Endothelial cell of umbilical vein (primary cell): ENCODE measurements around the gene FLT3. TPM values are rescaled to one million over a fixed set of nuclear protein-coding genes. Genes with fewer than 3 reads are reported as not detected.

Experiments
- BruUV-seq: library from RNA; stranded (reverse); fragments of 400-500 nt; replicated peaks from 2 replicates; lab custom pipeline; 2021; lab: Mats Ljungman, UMichigan
- CTCF ChIA-PET: fragments of 300-600, 350-600 bp; sonication (Branson Sonifier 250); formaldehyde crosslinking; loops from one replicate; lab custom pipeline; 2021; ENCODE audit warnings: antibody characterized with exemption, inconsistent platforms; lab: Charles Lee
- POLR2A ChIA-PET: fragments of 300-600, 350-600 bp; sonication (Branson Sonifier 250); formaldehyde crosslinking; loops from one replicate; lab custom pipeline; 2021; ENCODE audit warnings: antibody characterized with exemption, inconsistent platforms; lab: Charles Lee
- DNase-seq: peaks from one replicate; pipeline ENCODE4 v3.0.0-alpha.2; 2011; ENCODE audit warnings: low read depth, low spot score
- FAIRE-seq: peaks from 2 replicates; lab custom pipeline; 2011; peaks lifted over from hg19 to GRCh38; lab: Jason Lieb, UNC
- H2AFZ ChIP-seq: 2 replicates; pipeline ENCODE4 v1.6.0; 2012; ENCODE audit warnings: low read depth, low read length, control low read depth, inconsistent platforms
- H3K27ac ChIP-seq: 2 replicates; pipeline ENCODE4 v1.5.1; 2011; ENCODE audit warnings: low read depth, mild to moderate bottlenecking, control low read depth, low read length, moderate library complexity; ENCODE audit not compliant: insufficient read depth
- H3K27me3 ChIP-seq, 2 experiments: 2 replicates each; pipeline versions ENCODE4 v1.6.0 to v1.6.1; 2011; ENCODE audit warnings: low read length in 2 of 2, mixed read lengths in 1 of 2; ENCODE audit not compliant: control insufficient read depth in 2 of 2, insufficient read depth in 2 of 2
- H3K36me3 ChIP-seq, 2 experiments: 2 replicates in 1 of 2; 3 replicates in 1 of 2; pipeline ENCODE4 v1.5.1; 2011; ENCODE audit warnings: low read length in 2 of 2, mild to moderate bottlenecking in 1 of 2, moderate library complexity in 1 of 2; ENCODE audit not compliant: control insufficient read depth in 2 of 2, insufficient read depth in 2 of 2; ENCODE audit errors: extremely low read depth in 1 of 2
- H3K4me1 ChIP-seq: 3 replicates; pipeline ENCODE4 v1.5.1; 2011; ENCODE audit warnings: mild to moderate bottlenecking, low read length; ENCODE audit not compliant: control insufficient read depth, insufficient read depth; ENCODE audit errors: extremely low read depth
- H3K4me2 ChIP-seq: 2 replicates; pipeline ENCODE4 v1.6.1; 2011; ENCODE audit warnings: low read length, control low read depth, mixed read lengths; ENCODE audit not compliant: insufficient read depth
- H3K4me3 ChIP-seq, 3 experiments: fragments of 200-600 bp in 1 of 3; sonication (generic), shearing (Covaris generic) in 1 of 3; replicated peaks in 1 of 3; 2 replicates each; pipeline ENCODE4 v1.5.1; 2011 to 2016; ENCODE audit warnings: control low read depth in 3 of 3, low read length in 3 of 3, mild to moderate bottlenecking in 2 of 3, inconsistent platforms in 1 of 3, low read depth in 1 of 3, moderate library complexity in 1 of 3; ENCODE audit not compliant: insufficient read depth in 1 of 3
- H3K79me2 ChIP-seq: 2 replicates; pipeline ENCODE4 v1.6.0; 2012; ENCODE audit warnings: low read length, inconsistent platforms; ENCODE audit not compliant: control insufficient read depth, insufficient read depth
- H3K9ac ChIP-seq: replicated peaks from 2 replicates; pipeline ENCODE3; 2011; ENCODE audit warnings: low read length, control low read depth; ENCODE audit not compliant: insufficient read depth; ENCODE audit errors: extremely low read depth
- H3K9me1 ChIP-seq: replicated peaks from 3 replicates; pipeline ENCODE4 v1.6.0; 2011; ENCODE audit warnings: mild to moderate bottlenecking, low read length; ENCODE audit not compliant: control insufficient read depth, insufficient read depth; ENCODE audit errors: extremely low read depth
- H3K9me3 ChIP-seq: replicated peaks from 2 replicates; pipeline ENCODE4 v1.5.1; 2012; ENCODE audit warnings: low read length, inconsistent platforms; ENCODE audit not compliant: control insufficient read depth, insufficient read depth
- H4K20me1 ChIP-seq: replicated peaks from 2 replicates; pipeline ENCODE3; 2011; ENCODE audit warnings: mild to moderate bottlenecking, low read length; ENCODE audit not compliant: control insufficient read depth, insufficient read depth; ENCODE audit errors: extremely low read depth
- CTCF ChIP-seq, 2 donors: IDR thresholded peaks; 1 replicate in 1 of 2; 2 replicates in 1 of 2; pipeline ENCODE4 v1.5.1; 2011; ENCODE audit warnings: low read length in 2 of 2, mild to moderate bottlenecking in 2 of 2, moderate library complexity in 2 of 2, control low read depth in 1 of 2, inconsistent platforms in 1 of 2, low read depth in 1 of 2; ENCODE audit not compliant: insufficient read depth in 1 of 2; ENCODE audit errors: extremely low read depth in 1 of 2
- EZH2 ChIP-seq: IDR thresholded peaks from 2 replicates; pipeline ENCODE4 v1.6.1; 2012; ENCODE audit warnings: borderline replicate concordance, low read depth, mild to moderate bottlenecking, moderate library complexity, low read length, inconsistent platforms; ENCODE audit not compliant: severe bottlenecking
- FOS ChIP-seq: IDR thresholded peaks from 2 replicates; pipeline ENCODE4 v1.6.1; 2011; ENCODE audit warnings: mild to moderate bottlenecking, low read length, moderate library complexity, borderline replicate concordance; ENCODE audit not compliant: insufficient read depth
- GATA2 ChIP-seq: IDR thresholded peaks from 2 replicates; pipeline ENCODE4 v1.7.0; 2011; ENCODE audit warnings: low read depth, mild to moderate bottlenecking, moderate library complexity, mixed read lengths, low read length; ENCODE audit not compliant: insufficient read length, insufficient read depth
- JUN ChIP-seq: IDR thresholded peaks from 2 replicates; pipeline ENCODE4 v1.6.1; 2011; ENCODE audit warnings: borderline replicate concordance, low read depth; ENCODE audit not compliant: insufficient read length, insufficient read depth
- MAX ChIP-seq: IDR thresholded peaks from 2 replicates; pipeline ENCODE4 v1.6.1; 2011; ENCODE audit not compliant: insufficient read depth, insufficient read length
- MYC ChIP-seq: IDR thresholded peaks from one replicate; pipeline ENCODE4 v1.6.1; 2011; ENCODE audit warnings: mild to moderate bottlenecking, low read depth, low read length
- POLR2A ChIP-seq: IDR thresholded peaks from 2 replicates; pipeline ENCODE4 v1.6.1; 2012; ENCODE audit warnings: low read depth, mild to moderate bottlenecking, control low read depth, low read length
- POLR2AphosphoS5 ChIP-seq: IDR thresholded peaks from 2 replicates; pipeline ENCODE4 v1.6.1; 2012; ENCODE audit warnings: low read depth, mild to moderate bottlenecking, control low read depth, low read length, moderate library complexity; ENCODE audit not compliant: insufficient read depth
- dilution Hi-C: fragments of 300-500 bp; cut with MboI; formaldehyde crosslinking; loops from one replicate; pipeline ENCODE4 v1.15.0; 2019; ENCODE audit warnings: low sequenced_read_pairs; ENCODE audit not compliant: extremely low pct_ligation_motif_present
- intact Hi-C: fragments of 100-400 bp; cut with micrococcal nuclease; formaldehyde crosslinking; loops from one replicate; pipeline ENCODE4 v1.10.0; 2022
- polyA plus RNA-seq, 4 experiments: library from polyadenylated mRNA; depleted of rRNA in 3 of 4; stranded (reverse) in 3 of 4; unstranded in 1 of 4; fragments of >200 nt; gene quantifications; 2 replicates each; pipeline versions ENCODE4 v1.2.1 to v1.2.3, GENCODE V29; 2011 to 2012; ENCODE audit warnings: missing spikeins in 1 of 4
- total RNA-seq: library from RNA; stranded (reverse); gene quantifications from 2 replicates; pipeline ENCODE4 v1.2.3, GENCODE V29; 2021

FLT3 gene
- total and polyA plus RNA-seq, 2 donors (not counting 3 experiments of a cell fraction or from before 2014, with no cell fraction given), result 0.03 TPM; not detected in 1

- ChIA-PET CTCF (no interaction called here), POLR2A (no interaction called here)
- Histone ChIP-seq H3K9ac (no peak overlapping the region), H3K27me3 (peaks cover 0 to 2% of the 10 kb centered on the region in 2 experiments), H3K27ac (no peak overlapping the region), H3K9me3 (no peaks in the 10 kb centered on the region), H3K9me1 (no peaks in the 10 kb centered on the region), H3K36me3 (no peaks in the 10 kb centered on the region), H3K4me3 (no peak overlapping the region), H2AFZ (no peak overlapping the region), H3K4me2 (no peak overlapping the region), H4K20me1 (no peaks in the 10 kb centered on the region), H3K4me1 (no peaks in the 10 kb centered on the region), H3K79me2 (no peaks in the 10 kb centered on the region)
- DNase-seq (no peak), FAIRE-seq (no peak)
- TF ChIP-seq MYC, result no peak
- TF ChIP-seq MAX, result no peak
- no peak for TF ChIP-seq FOS
- no peak for TF ChIP-seq POLR2A
- TF ChIP-seq POLR2AphosphoS5, result no peak
- no peak for TF ChIP-seq CTCF (IDR thresholded peaks at IDR 0.05; ENCODE audit: extremely low read depth in 1 of 2, insufficient read depth in 1 of 2, low read depth in 1 of 2, low read length in 2 of 2)
- TF ChIP-seq JUN, result no peak
- no peak for TF ChIP-seq GATA2
- no peak for TF ChIP-seq EZH2
- intact Hi-C loops, result no loop called here
- BruUV-seq, result no TSS peak
- dilution Hi-C loops, result no loop called here
Measured at GRCh38 chr13:28027607-28028364, 72.6 kb downstream of the FLT3 start.
